HEK293 (cell line): Measurements from ENCODE around the gene PDE4A.

ENCODE experiments used
- HOXC10 ChIP-seq: sonication (generic); formaldehyde crosslinking; IDR thresholded peaks from 2 replicates; pipeline ENCODE4 v1.8.1; 2023; ENCODE audit warnings: mild to moderate bottlenecking, missing genetic modification reagents
- IKZF3 ChIP-seq: fragments of 450-650 bp; IDR thresholded peaks from 2 replicates; pipeline ENCODE4 v1.5.0; 2018; ENCODE audit warnings: missing biosample characterization, mild to moderate bottlenecking, missing genetic modification characterization, moderate library complexity
- MEIS1 ChIP-seq: sonication (generic); formaldehyde crosslinking; IDR thresholded peaks from 2 replicates; pipeline ENCODE4 v1.8.1; 2022; ENCODE audit warnings: missing genetic modification reagents, mild to moderate bottlenecking, borderline replicate concordance
- SP7 ChIP-seq: fragments of 450-650 bp; formaldehyde crosslinking; IDR thresholded peaks from 2 replicates; pipeline ENCODE4 v1.5.1; 2016; ENCODE audit warnings: missing biosample characterization, missing genetic modification characterization
- ZNF138 ChIP-seq: fragments of 450-650 bp; formaldehyde crosslinking; IDR thresholded peaks from 2 replicates; pipeline ENCODE4 v1.5.1; 2016; ENCODE audit warnings: missing biosample characterization, missing genetic modification characterization, borderline replicate concordance
- ZNF169 ChIP-seq: fragments of 450-650 bp; formaldehyde crosslinking; IDR thresholded peaks from 2 replicates; pipeline ENCODE4 v1.5.1; 2016; ENCODE audit warnings: missing biosample characterization, missing genetic modification characterization
- ZNF223 ChIP-seq: fragments of 450-650 bp; formaldehyde crosslinking; IDR thresholded peaks from 2 replicates; pipeline ENCODE4 v1.5.1; 2016; ENCODE audit warnings: missing biosample characterization, missing genetic modification characterization
- ZNF274 ChIP-seq, 2 experiments: fragments of 200-500 bp in 1 of 2; fragments of 450-650 bp in 1 of 2; sonication (Bioruptor generic) in 1 of 2; formaldehyde crosslinking in 1 of 2; IDR thresholded peaks; 2 replicates each; pipeline versions ENCODE4 v1.5.1 to v1.6.1; 2014 to 2016; ENCODE audit warnings: borderline replicate concordance in 1 of 2, inconsistent platforms in 1 of 2, low read length in 1 of 2, missing biosample characterization in 1 of 2, missing genetic modification characterization in 1 of 2
- ZNF324 ChIP-seq: fragments of 450-650 bp; formaldehyde crosslinking; IDR thresholded peaks from 2 replicates; pipeline ENCODE4 v1.5.1; 2016; ENCODE audit warnings: missing biosample characterization, missing genetic modification characterization
- ZNF335 ChIP-seq: fragments of 450-650 bp; formaldehyde crosslinking; conservative IDR thresholded peaks from 2 replicates; pipeline ENCODE4 v1.5.1; 2016; ENCODE audit warnings: missing biosample characterization, missing genetic modification characterization
- ZNF366 ChIP-seq: fragments of 450-650 bp; formaldehyde crosslinking; conservative IDR thresholded peaks from 2 replicates; pipeline ENCODE4 v1.5.1; 2016; ENCODE audit warnings: missing biosample characterization, missing genetic modification characterization
- ZNF394 ChIP-seq: fragments of 450-650 bp; formaldehyde crosslinking; IDR thresholded peaks from 2 replicates; pipeline ENCODE4 v1.5.1; 2016; ENCODE audit warnings: missing biosample characterization, missing genetic modification characterization, mild to moderate bottlenecking, moderate library complexity, borderline replicate concordance
- ZNF585B ChIP-seq: fragments of 450-650 bp; formaldehyde crosslinking; IDR thresholded peaks from 2 replicates; pipeline ENCODE4 v1.5.1; 2016; ENCODE audit warnings: missing biosample characterization, missing genetic modification characterization
- ZNF624 ChIP-seq: fragments of 450-650 bp; formaldehyde crosslinking; IDR thresholded peaks from 2 replicates; pipeline ENCODE4 v1.5.1; 2017; ENCODE audit warnings: missing biosample characterization, missing genetic modification characterization
- ZNF670 ChIP-seq: fragments of 450-650 bp; formaldehyde crosslinking; IDR thresholded peaks from 2 replicates; pipeline ENCODE4 v1.5.1; 2016; ENCODE audit warnings: missing biosample characterization, missing genetic modification characterization, low read depth
- ZNF677 ChIP-seq: fragments of 450-650 bp; IDR thresholded peaks from 2 replicates; pipeline ENCODE4 v1.5.0; 2018; ENCODE audit warnings: missing biosample characterization, mild to moderate bottlenecking, missing genetic modification characterization, moderate library complexity
- TF ChIP-seq, protein P1 (sequence below): fragments of 450-650 bp; formaldehyde crosslinking; IDR thresholded peaks from 2 replicates; pipeline ENCODE4 v1.5.1; 2016; ENCODE audit warnings: missing biosample characterization, missing genetic modification characterization
- TF ChIP-seq, protein P2 (sequence below): fragments of 450-650 bp; formaldehyde crosslinking; IDR thresholded peaks from 2 replicates; pipeline ENCODE4 v1.5.1; 2016; ENCODE audit warnings: missing biosample characterization, missing genetic modification characterization
- TF ChIP-seq, protein P3 (sequence below): IDR thresholded peaks from 2 replicates; pipeline ENCODE4 v1.6.1; 2011; ENCODE audit warnings: mild to moderate bottlenecking, low read depth, low read length, borderline replicate concordance
- TF ChIP-seq, protein P4 (sequence below): fragments of 450-650 bp; formaldehyde crosslinking; IDR thresholded peaks from 2 replicates; pipeline ENCODE4 v1.5.1; 2016; ENCODE audit warnings: missing biosample characterization, missing genetic modification characterization
- TF ChIP-seq, protein P5 (sequence below): fragments of 450-650 bp; formaldehyde crosslinking; IDR thresholded peaks from 2 replicates; pipeline ENCODE4 v1.5.1; 2017; ENCODE audit warnings: missing biosample characterization, missing genetic modification characterization
- TF ChIP-seq, protein P6 (sequence below): sonication (generic); formaldehyde crosslinking; IDR thresholded peaks from 2 replicates; pipeline ENCODE4 v1.8.1; 2022; ENCODE audit warnings: mild to moderate bottlenecking, moderate library complexity, missing genetic modification reagents

Gene PDE4A

DNA sequence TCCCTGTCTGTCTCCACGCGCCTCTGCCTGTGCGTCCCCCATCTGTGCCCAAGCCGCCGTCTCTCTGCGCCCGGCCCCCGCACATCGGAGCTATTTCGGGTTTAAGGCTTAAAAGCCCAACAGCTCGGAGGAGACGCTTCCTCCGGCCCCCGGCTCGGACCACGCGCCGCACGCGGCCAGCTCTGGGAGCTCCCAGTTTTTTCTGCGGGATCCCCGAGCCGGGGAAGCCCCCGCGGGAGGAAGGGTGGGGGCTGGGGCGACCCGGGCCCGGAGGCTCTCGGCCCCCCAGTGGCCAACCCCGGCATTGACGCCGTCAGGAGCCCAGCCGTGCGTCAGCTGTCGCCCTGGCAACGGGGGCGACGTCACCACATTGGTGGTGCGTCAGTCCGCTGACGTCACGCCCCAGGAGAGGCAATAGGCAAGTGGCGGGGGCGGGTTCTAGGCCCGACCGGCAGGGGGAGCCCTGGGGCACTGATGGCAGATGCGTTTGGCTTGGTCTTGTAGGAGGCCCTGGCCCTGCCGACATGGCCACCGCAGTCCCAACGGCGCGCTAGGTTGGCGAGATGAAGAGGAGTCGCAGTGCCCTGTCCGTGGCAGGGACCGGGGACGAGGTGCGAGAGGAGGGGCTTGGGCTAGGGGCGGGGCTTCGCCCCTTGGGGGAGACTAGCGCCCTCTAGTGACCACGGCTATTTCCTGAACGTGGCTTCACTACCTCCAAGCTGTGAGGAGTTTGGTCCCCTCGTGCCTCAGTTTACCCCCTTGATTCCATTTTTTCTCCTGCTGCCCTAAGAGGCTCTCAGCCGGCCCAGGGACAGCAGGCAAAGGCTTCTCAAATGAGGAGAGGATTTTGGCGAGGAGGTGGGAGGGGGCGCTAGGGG lies 3.7 kb upstream of the PDE4A start (continued):
- TF ChIP-seq, protein P1, sequence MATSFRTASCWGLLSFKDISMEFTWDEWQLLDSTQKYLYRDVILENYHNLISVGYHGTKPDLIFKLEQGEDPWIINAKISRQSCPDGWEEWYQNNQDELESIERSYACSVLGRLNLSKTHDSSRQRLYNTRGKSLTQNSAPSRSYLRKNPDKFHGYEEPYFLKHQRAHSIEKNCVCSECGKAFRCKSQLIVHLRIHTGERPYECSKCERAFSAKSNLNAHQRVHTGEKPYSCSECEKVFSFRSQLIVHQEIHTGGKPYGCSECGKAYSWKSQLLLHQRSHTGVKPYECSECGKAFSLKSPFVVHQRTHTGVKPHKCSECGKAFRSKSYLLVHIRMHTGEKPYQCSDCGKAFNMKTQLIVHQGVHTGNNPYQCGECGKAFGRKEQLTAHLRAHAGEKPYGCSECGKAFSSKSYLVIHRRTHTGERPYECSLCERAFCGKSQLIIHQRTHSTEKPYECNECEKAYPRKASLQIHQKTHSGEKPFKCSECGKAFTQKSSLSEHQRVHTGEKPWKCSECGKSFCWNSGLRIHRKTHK, result no peak
- TF ChIP-seq ZNF169 (tag by site-specific recombination) (0 out of 2 replicates have a peak, but pooled peaks have one; percentile 28), ZNF223 (tag by site-specific recombination) (no peak), ZNF677 (no peak), ZNF335 (peak; percentile 80), HOXC10 (CRISPR knock-in tag) (no peak), ZNF394 (tag by site-specific recombination) (peak; percentile 88; the same call in 1 of the 2 replicates), IKZF3 (peak; percentile 80), MEIS1 (no peak), ZNF585B (tag by site-specific recombination) (no peak), ZNF324 (tag by site-specific recombination) (peak; percentile 99), ZNF274 (IDR thresholded peaks at IDR 0.05; ENCODE audit: low read length) (no peak), ZNF274 (tag by site-specific recombination; IDR thresholded peaks at IDR 0.05; ENCODE audit: borderline replicate concordance) (no peak), SP7 (tag by site-specific recombination) (peak; percentile 98), ZNF366 (no peak), ZNF624 (tag by site-specific recombination) (no peak), ZNF670 (tag by site-specific recombination) (no peak), ZNF138 (tag by site-specific recombination) (no peak)
- TF ChIP-seq, protein P2, sequence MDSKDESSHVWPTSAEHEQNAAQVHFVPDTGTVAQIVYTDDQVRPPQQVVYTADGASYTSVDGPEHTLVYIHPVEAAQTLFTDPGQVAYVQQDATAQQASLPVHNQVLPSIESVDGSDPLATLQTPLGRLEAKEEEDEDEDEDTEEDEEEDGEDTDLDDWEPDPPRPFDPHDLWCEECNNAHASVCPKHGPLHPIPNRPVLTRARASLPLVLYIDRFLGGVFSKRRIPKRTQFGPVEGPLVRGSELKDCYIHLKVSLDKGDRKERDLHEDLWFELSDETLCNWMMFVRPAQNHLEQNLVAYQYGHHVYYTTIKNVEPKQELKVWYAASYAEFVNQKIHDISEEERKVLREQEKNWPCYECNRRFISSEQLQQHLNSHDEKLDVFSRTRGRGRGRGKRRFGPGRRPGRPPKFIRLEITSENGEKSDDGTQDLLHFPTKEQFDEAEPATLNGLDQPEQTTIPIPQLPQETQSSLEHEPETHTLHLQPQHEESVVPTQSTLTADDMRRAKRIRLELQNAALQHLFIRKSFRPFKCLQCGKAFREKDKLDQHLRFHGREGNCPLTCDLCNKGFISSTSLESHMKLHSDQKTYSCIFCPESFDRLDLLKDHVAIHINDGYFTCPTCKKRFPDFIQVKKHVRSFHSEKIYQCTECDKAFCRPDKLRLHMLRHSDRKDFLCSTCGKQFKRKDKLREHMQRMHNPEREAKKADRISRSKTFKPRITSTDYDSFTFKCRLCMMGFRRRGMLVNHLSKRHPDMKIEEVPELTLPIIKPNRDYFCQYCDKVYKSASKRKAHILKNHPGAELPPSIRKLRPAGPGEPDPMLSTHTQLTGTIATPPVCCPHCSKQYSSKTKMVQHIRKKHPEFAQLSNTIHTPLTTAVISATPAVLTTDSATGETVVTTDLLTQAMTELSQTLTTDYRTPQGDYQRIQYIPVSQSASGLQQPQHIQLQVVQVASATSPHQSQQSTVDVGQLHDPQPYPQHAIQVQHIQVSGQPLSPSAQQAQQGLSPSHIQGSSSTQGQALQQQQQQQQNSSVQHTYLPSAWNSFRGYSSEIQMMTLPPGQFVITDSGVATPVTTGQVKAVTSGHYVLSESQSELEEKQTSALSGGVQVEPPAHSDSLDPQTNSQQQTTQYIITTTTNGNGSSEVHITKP (tag by site-specific recombination), result peak; percentile 82
- TF ChIP-seq, protein P3, sequence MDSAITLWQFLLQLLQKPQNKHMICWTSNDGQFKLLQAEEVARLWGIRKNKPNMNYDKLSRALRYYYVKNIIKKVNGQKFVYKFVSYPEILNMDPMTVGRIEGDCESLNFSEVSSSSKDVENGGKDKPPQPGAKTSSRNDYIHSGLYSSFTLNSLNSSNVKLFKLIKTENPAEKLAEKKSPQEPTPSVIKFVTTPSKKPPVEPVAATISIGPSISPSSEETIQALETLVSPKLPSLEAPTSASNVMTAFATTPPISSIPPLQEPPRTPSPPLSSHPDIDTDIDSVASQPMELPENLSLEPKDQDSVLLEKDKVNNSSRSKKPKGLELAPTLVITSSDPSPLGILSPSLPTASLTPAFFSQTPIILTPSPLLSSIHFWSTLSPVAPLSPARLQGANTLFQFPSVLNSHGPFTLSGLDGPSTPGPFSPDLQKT, result no peak; the same call in 1 of the 2 replicates
- TF ChIP-seq, protein P4, sequence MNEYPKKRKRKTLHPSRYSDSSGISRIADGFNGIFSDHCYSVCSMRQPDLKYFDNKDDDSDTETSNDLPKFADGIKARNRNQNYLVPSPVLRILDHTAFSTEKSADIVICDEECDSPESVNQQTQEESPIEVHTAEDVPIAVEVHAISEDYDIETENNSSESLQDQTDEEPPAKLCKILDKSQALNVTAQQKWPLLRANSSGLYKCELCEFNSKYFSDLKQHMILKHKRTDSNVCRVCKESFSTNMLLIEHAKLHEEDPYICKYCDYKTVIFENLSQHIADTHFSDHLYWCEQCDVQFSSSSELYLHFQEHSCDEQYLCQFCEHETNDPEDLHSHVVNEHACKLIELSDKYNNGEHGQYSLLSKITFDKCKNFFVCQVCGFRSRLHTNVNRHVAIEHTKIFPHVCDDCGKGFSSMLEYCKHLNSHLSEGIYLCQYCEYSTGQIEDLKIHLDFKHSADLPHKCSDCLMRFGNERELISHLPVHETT (tag by site-specific recombination), result peak; percentile 99
- TF ChIP-seq, protein P5, sequence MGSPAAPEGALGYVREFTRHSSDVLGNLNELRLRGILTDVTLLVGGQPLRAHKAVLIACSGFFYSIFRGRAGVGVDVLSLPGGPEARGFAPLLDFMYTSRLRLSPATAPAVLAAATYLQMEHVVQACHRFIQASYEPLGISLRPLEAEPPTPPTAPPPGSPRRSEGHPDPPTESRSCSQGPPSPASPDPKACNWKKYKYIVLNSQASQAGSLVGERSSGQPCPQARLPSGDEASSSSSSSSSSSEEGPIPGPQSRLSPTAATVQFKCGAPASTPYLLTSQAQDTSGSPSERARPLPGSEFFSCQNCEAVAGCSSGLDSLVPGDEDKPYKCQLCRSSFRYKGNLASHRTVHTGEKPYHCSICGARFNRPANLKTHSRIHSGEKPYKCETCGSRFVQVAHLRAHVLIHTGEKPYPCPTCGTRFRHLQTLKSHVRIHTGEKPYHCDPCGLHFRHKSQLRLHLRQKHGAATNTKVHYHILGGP (tag by site-specific recombination), result no peak
- TF ChIP-seq, protein P6, sequence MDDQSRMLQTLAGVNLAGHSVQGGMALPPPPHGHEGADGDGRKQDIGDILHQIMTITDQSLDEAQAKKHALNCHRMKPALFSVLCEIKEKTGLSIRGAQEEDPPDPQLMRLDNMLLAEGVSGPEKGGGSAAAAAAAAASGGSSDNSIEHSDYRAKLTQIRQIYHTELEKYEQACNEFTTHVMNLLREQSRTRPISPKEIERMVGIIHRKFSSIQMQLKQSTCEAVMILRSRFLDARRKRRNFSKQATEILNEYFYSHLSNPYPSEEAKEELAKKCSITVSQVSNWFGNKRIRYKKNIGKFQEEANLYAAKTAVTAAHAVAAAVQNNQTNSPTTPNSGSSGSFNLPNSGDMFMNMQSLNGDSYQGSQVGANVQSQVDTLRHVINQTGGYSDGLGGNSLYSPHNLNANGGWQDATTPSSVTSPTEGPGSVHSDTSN (CRISPR knock-in tag), result peak; percentile 45; the same call in 1 of the 2 replicates
